Ovary (tissue), 9 donors: Measurements from ENCODE around the gene LSM11. TPM values are rescaled to one million over a fixed set of nuclear protein-coding genes. Genes with fewer than 3 reads are reported as not detected.

Experiments used
- DNase-seq, 5 donors: peaks; one replicate each; pipeline ENCODE4 v3.0.0-alpha.2; 2019 to 2020
- H3K27ac ChIP-seq, 2 donors: fragments of 200-600 bp; one replicate each; pipeline versions ENCODE4 v1.5.1 to v1.8.0; 2019 to 2022
- H3K27me3 ChIP-seq: fragments of 200-600 bp; one replicate; pipeline ENCODE4 v1.8.0; 2022
- H3K36me3 ChIP-seq: fragments of 200-600 bp; sonication (generic); one replicate; pipeline ENCODE4 v1.5.1; 2019
- H3K4me1 ChIP-seq: one replicate; pipeline ENCODE4 v1.8.1; 2013; ENCODE audit warnings: mild to moderate bottlenecking, moderate library complexity; ENCODE audit not compliant: insufficient read depth
- H3K4me3 ChIP-seq: fragments of 200-600 bp; sonication (generic); one replicate; pipeline ENCODE4 v1.5.1; 2017
- H3K9me3 ChIP-seq, 2 donors: fragments of 200-600 bp in 1 of 2; sonication (generic) in 1 of 2; one replicate each; pipeline versions ENCODE4 v1.5.1 to v1.8.1; 2013 to 2019; ENCODE audit warnings: mild to moderate bottlenecking in 1 of 2, moderate library complexity in 1 of 2
- CTCF ChIP-seq, 3 donors: fragments of 450-650 bp in 2 of 3; fragments of 200-600 bp in 1 of 3; IDR thresholded peaks; one replicate each; pipeline versions ENCODE4 v1.5.1 to v1.8.0; 2016 to 2022; ENCODE audit warnings: antibody characterized with exemption in 3 of 3, mild to moderate bottlenecking in 1 of 3
- EP300 ChIP-seq: sonication (generic); formaldehyde crosslinking; IDR thresholded peaks from one replicate; pipeline ENCODE4 v1.6.1; 2017; ENCODE audit warnings: antibody characterized with exemption
- POLR2A ChIP-seq: fragments of 450-650 bp; IDR thresholded peaks from one replicate; pipeline ENCODE4 v1.6.1; 2017; ENCODE audit warnings: antibody characterized with exemption, mild to moderate bottlenecking, moderate library complexity
- WGBS, 3 donors: extraction: QIAGEN DNeasy Blood & Tissue Kit in 1 of 3; methylation state at CpG; one replicate each; pipeline versions ENCODE4 v1.1.5 to v1.1.7; 2013 to 2017; 5-methylcytosine and 5-hydroxymethylcytosine counted together
- intact Hi-C, 4 donors: fragments of 100-400 bp; cut with DNase I; formaldehyde crosslinking; loops; one replicate each; pipeline versions ENCODE4 v1.11.0 to v1.15.1; 2022 to 2023
- polyA plus RNA-seq, 2 donors: library from polyadenylated mRNA; stranded (reverse); fragments of 200-250 nt in 1 of 2; fragments of 350-450 nt in 1 of 2; fragmentation: Illumina TruSeq in 1 of 2; extraction: RNeasy Lipid Tissue Mini Kit (QIAGEN cat#74804) in 1 of 2; gene quantifications; one replicate each; pipeline ENCODE4 v1.2.3, GENCODE V29; 2013 to 2014
- total RNA-seq, 7 donors: library from RNA; depleted of rRNA in 2 of 7; stranded (reverse); fragments of >200 nt in 2 of 7; fragmentation: NEBNext Ultra II Directional in 3 of 7; extraction: Animal tissue kit (Norgen Biotek cat#: 25700) in 3 of 7; gene quantifications; one replicate each; pipeline versions ENCODE4 v1.1.0 to v1.2.4, GENCODE V29; 2016 to 2023
- donor health status: DM: no; HTN: no; CAD: no; lungs with moderate emphysema.
- donor health status: DM: no; HTN: no; CAD: no.
- donor health status: Bipolar disorder and iron deficiency.
- donor health status: DM: yes; HTN: yes; CAD: no.
- donor health status: DM: no; HTN: no; CAD: no.
- donor health status: DM: yes; HTN: yes; CAD: no.

Gene LSM11
- total and polyA plus RNA-seq, 9 donors, result 2.4 to 6.0 (median 5.1) TPM

- WGBS, 3 donors, result 50 to 61% (median 55%) methylated on average over 3 of the region's 3 CpGs
- Histone ChIP-seq H3K4me1 (peaks cover 3% of the 10 kb centered on the region), H3K27me3 (no peaks in the 10 kb centered on the region), H3K4me3 (no peak overlapping the region), H3K9me3 (no peaks in the 10 kb centered on the region), H3K36me3 (no peaks in the 10 kb centered on the region), H3K27ac (no peak overlapping the region)
- intact Hi-C loops, result loop anchor here in 1 of 4 donors (10.0 kb wide), 1 partner anchor 415 kb away; no protein-coding TSS in a partner anchor
- no peak for DNase-seq
- TF ChIP-seq CTCF (IDR thresholded peaks at IDR 0.05) (no peak), POLR2A (no peak), EP300 (no peak)
Observed at GRCh38 chr5:157740229-157740610, 3.3 kb upstream of the LSM11 start.

- TF ChIP-seq POLR2A (no peak), EP300 (no peak), CTCF (IDR thresholded peaks at IDR 0.05) (no peak)
- H3K36me3 ChIP-seq, result no peaks in the 10 kb centered on the region
- H3K4me3 ChIP-seq, result no peak overlapping the region
- no peak for DNase-seq
- intact Hi-C loops, result loop anchor here in 1 of 4 donors (10.0 kb wide), 1 partner anchor 416 kb away; no protein-coding TSS in a partner anchor
- no peak overlapping the region for H3K27ac ChIP-seq
- WGBS, 3 donors, result 64 to 77% (median 66%) methylated on average over 4 of the region's 4 CpGs
- H3K27me3 ChIP-seq, result no peaks in the 10 kb centered on the region
- peaks cover 4% of the 10 kb centered on the region for H3K4me1 ChIP-seq
- no peaks in the 10 kb centered on the region for H3K9me3 ChIP-seq
Observed at GRCh38 chr5:157741131-157741530, 2.4 kb upstream of the LSM11 start.

GRCh38 chr5:157744051-157745011 lies 819 bp downstream of the LSM11 start:
- no peaks in the 10 kb centered on the region for H3K36me3 ChIP-seq
- TF ChIP-seq EP300, result no peak
- no peak for TF ChIP-seq POLR2A
- TF ChIP-seq CTCF (IDR thresholded peaks at IDR 0.05), result no peak
- H3K27ac ChIP-seq, result peak overlapping the region in 1 of 2 donors; percentile 1
- DNase-seq, result peak; percentile 22 to 61 (median 42)
- H3K9me3 ChIP-seq, result no peaks in the 10 kb centered on the region
- peaks cover 4% of the 10 kb centered on the region for H3K4me1 ChIP-seq
- 3 to 5% (median 3%) methylated on average over 52 to 56 of the region's 56 CpGs for WGBS, 3 donors
- intact Hi-C loops, result loop anchor here in 1 of 4 donors (10.0 kb wide), 1 partner anchor 420 kb away; no protein-coding TSS in a partner anchor
- peak overlapping the region; percentile 52 for H3K4me3 ChIP-seq
- H3K27me3 ChIP-seq, result no peaks in the 10 kb centered on the region

- no peak for DNase-seq
- 52 to 73% (median 66%) methylated on average over 4 of the region's 4 CpGs for WGBS, 3 donors
- Histone ChIP-seq H3K36me3 (no peaks in the 10 kb centered on the region), H3K27me3 (no peaks in the 10 kb centered on the region), H3K4me3 (peak overlapping the region; percentile 52), H3K27ac (no peak overlapping the region), H3K4me1 (peaks cover 6% of the 10 kb centered on the region), H3K9me3 (no peaks in the 10 kb centered on the region)
- TF ChIP-seq EP300 (no peak), CTCF (IDR thresholded peaks at IDR 0.05) (no peak), POLR2A (no peak)
- intact Hi-C loops, result loop anchor here in 1 of 4 donors (10.0 kb wide), 1 partner anchor 420 kb away; no protein-coding TSS in a partner anchor
Observed at GRCh38 chr5:157745041-157745456, 1.5 kb downstream of the LSM11 start.
